ENCODE results near the gene RANBP10.
A peak's percentile ranks its signal among the peaks of the same experiment; 100 is the strongest.

The RANBP10 gene

DNA sequence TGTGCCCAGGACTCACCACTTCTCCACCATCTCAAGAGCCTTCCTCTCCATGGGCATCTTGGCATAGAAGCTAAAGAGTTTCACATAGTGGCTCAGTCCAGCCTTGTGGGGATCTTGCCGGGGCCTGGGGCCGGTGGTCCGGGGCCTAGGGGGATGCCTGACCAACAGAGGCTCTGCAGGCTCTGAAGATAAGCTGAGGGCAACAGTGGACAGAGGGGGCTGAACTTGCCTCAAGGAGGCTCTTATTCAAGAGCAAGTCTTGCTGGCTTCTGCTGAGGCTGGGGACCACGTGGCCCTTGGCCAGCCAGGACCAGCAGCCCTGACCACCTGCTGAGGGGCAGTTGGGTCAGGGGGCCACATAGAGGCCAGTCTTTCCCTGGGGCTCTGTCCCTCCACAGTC is 22.3 kb upstream of the RANBP10 start:
- Histone ChIP-seq H3K9me3 (ENCODE audit: control insufficient read depth in 2 of 2, low read length in 2 of 2) (no peaks in the 10 kb centered on the region), H3K4me3 (ENCODE audit: low read length in 2 of 2) (no peak overlapping the region), H3K9ac (ENCODE audit: low read depth in 1 of 2, low read length in 2 of 2) (no peak overlapping the region), H3K36me3 (ENCODE audit: control insufficient read depth in 2 of 2, insufficient read depth in 2 of 2, low read length in 2 of 2) (peaks cover 25 to 42% of the 10 kb centered on the region in 2 donors), H3K27me3 (ENCODE audit: control insufficient read depth in 2 of 2, insufficient read depth in 2 of 2, low read length in 2 of 2) (no peaks in the 10 kb centered on the region), H3K4me1 (ENCODE audit: control insufficient read depth in 2 of 2, insufficient read depth in 2 of 2, low read length in 2 of 2) (peaks cover 8 to 9% of the 10 kb centered on the region in 2 donors), H3K27ac (ENCODE audit: low read depth in 2 of 2, low read length in 2 of 2) (no peak overlapping the region)

DNA sequence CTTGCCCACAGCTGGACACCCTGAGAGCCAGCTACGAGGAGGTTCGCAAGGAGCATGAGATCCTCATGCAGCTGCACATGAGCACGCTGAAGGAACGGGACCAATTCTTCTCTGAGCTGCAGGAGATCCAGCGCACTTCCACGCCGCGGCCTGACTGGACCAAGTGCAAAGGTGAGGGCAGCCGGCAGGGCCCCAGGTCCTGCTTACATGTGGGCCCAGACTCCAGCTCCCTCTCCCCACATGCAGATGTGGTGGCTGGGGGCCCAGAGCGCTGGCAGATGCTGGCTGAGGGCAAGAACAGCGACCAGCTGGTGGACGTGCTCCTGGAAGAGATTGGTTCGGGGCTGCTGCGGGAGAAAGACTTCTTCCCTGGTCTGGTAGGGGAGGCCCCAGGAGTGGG is 19.5 kb upstream of the RANBP10 start:
- no peak overlapping the region for H3K4me3 ChIP-seq (ENCODE audit: low read length in 2 of 2)
- H3K36me3 ChIP-seq (ENCODE audit: control insufficient read depth in 2 of 2, insufficient read depth in 2 of 2, low read length in 2 of 2), result peaks cover 19 to 32% of the 10 kb centered on the region in 2 donors
- H3K9me3 ChIP-seq (ENCODE audit: control insufficient read depth in 2 of 2, low read length in 2 of 2), result no peaks in the 10 kb centered on the region
- no peak overlapping the region for H3K9ac ChIP-seq (ENCODE audit: low read depth in 1 of 2, low read length in 2 of 2)
- no peaks in the 10 kb centered on the region for H3K27me3 ChIP-seq (ENCODE audit: control insufficient read depth in 2 of 2, insufficient read depth in 2 of 2, low read length in 2 of 2)
- H3K4me1 ChIP-seq (ENCODE audit: control insufficient read depth in 2 of 2, insufficient read depth in 2 of 2, low read length in 2 of 2), result no peaks in the 10 kb centered on the region
- no peak overlapping the region for H3K27ac ChIP-seq (ENCODE audit: low read depth in 2 of 2, low read length in 2 of 2)

DNA sequence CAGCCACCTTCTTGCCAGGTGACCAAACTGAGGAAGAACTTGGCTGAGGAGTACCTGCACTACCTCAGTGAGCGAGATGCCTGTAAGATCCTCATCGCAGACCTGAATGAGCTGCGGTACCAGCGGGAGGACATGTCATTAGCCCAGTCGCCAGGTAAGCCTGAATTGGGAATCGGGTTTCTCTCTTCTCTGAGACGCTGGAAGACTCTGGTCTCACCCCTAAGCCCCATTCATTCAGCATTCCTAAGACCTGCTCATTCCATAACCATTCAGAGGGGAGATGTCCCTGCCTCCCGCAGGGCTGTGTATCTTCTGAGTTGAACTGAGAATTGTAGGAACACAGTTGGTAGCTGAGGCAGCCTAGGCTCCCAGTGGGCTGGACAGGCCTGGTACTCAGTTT is 18.8 kb upstream of the RANBP10 start:
- Histone ChIP-seq H3K4me1 (ENCODE audit: control insufficient read depth in 2 of 2, insufficient read depth in 2 of 2, low read length in 2 of 2) (no peaks in the 10 kb centered on the region), H3K9me3 (ENCODE audit: control insufficient read depth in 2 of 2, low read length in 2 of 2) (no peaks in the 10 kb centered on the region), H3K4me3 (ENCODE audit: low read length in 2 of 2) (no peak overlapping the region), H3K9ac (ENCODE audit: low read depth in 1 of 2, low read length in 2 of 2) (no peak overlapping the region), H3K27ac (ENCODE audit: low read depth in 2 of 2, low read length in 2 of 2) (no peak overlapping the region), H3K27me3 (ENCODE audit: control insufficient read depth in 2 of 2, insufficient read depth in 2 of 2, low read length in 2 of 2) (no peaks in the 10 kb centered on the region), H3K36me3 (ENCODE audit: control insufficient read depth in 2 of 2, insufficient read depth in 2 of 2, low read length in 2 of 2) (peaks cover 11 to 26% of the 10 kb centered on the region in 2 donors)

DNA sequence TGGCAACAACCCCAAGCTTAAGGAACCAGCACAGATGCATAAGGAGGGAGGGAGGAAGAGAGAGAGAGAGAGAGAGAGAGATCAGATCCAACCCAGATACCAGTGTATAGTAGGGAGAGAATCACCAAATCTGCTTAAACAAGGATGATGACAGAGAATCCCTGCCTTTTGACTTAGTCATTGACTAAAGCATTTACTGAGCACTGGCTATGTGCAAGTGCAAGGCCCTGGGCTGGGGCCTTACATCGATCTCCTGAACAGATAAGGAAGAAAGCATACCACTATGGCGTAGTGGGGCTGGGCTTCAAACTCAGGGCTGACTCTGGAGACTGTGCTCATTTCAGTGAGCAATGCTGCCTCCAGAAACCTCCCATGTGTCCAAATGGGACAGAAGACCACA is 16.2 kb upstream of the RANBP10 start:
- H3K4me1 ChIP-seq (ENCODE audit: control insufficient read depth in 2 of 2, insufficient read depth in 2 of 2, low read length in 2 of 2), result no peaks in the 10 kb centered on the region
- H3K9ac ChIP-seq (ENCODE audit: low read depth in 1 of 2, low read length in 2 of 2), result no peak overlapping the region
- H3K27ac ChIP-seq (ENCODE audit: low read depth in 2 of 2, low read length in 2 of 2), result no peak overlapping the region
- H3K27me3 ChIP-seq (ENCODE audit: control insufficient read depth in 2 of 2, insufficient read depth in 2 of 2, low read length in 2 of 2), result no peaks in the 10 kb centered on the region
- H3K4me3 ChIP-seq (ENCODE audit: low read length in 2 of 2), result no peak overlapping the region
- H3K9me3 ChIP-seq (ENCODE audit: control insufficient read depth in 2 of 2, low read length in 2 of 2), result no peaks in the 10 kb centered on the region
- peaks cover 4 to 6% of the 10 kb centered on the region in 2 donors for H3K36me3 ChIP-seq (ENCODE audit: control insufficient read depth in 2 of 2, insufficient read depth in 2 of 2, low read length in 2 of 2)

DNA sequence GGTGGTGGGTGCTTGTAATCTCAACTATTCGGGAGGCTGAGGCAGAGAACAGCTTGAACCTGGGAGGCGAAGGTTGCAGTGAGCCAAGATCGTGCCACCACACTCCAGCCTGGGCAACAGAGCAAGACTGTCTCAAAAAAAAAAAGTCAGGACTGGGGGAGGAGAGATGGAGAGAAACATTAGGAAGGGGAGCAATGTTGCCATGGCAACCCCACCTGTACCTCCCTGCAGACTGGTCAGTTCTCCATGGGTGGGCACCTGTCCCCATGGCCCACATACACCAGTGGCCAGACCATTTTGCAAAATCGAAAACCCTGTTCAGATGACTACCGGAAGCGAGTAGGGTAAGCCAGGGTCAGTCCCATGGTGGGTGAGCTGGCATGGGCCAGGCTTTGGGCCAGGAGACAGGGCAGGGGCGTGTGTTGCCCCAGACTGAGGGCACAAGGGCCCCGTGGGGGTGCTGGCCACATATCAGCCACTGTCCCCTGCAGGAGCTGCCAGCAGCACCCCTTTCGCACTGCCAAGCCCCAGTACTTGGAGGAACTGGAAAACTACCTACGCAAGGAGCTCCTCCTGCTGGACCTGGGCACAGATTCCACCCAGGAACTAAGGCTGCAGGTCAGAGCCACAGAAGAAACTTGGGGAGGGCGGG is 14.4 kb upstream of the RANBP10 start:
- no peaks in the 10 kb centered on the region for H3K27me3 ChIP-seq (ENCODE audit: control insufficient read depth in 2 of 2, insufficient read depth in 2 of 2, low read length in 2 of 2)
- H3K27ac ChIP-seq (ENCODE audit: low read depth in 2 of 2, low read length in 2 of 2), result no peak overlapping the region
- H3K9me3 ChIP-seq (ENCODE audit: control insufficient read depth in 2 of 2, low read length in 2 of 2), result no peaks in the 10 kb centered on the region
- H3K4me3 ChIP-seq (ENCODE audit: low read length in 2 of 2), result no peak overlapping the region
- no peaks in the 10 kb centered on the region for H3K36me3 ChIP-seq (ENCODE audit: control insufficient read depth in 2 of 2, insufficient read depth in 2 of 2, low read length in 2 of 2)
- no peak overlapping the region for H3K9ac ChIP-seq (ENCODE audit: low read depth in 1 of 2, low read length in 2 of 2)
- no peaks in the 10 kb centered on the region for H3K4me1 ChIP-seq (ENCODE audit: control insufficient read depth in 2 of 2, insufficient read depth in 2 of 2, low read length in 2 of 2)

DNA sequence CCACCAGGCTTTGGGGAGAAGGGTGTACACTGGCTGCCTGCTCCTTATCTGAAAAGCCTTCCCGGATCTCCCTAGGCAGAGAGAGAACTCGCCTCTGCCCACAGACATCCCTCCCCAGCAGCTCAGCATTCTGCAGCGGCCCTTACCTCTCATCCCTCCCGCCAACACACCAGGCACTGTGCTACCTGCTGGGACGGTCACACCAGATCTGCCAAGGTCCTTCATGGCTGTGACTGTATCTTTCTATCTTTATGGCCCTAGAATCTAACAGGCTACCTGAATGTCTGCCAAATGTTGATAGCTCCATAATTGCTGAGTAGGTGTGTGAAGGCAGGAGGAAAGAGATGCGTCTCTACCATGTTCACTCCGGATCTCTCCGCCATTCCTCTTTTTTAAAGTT is 8.2 kb upstream of the RANBP10 start:
- Histone ChIP-seq H3K9ac (ENCODE audit: low read depth in 1 of 2, low read length in 2 of 2) (no peak overlapping the region), H3K4me1 (ENCODE audit: control insufficient read depth in 2 of 2, insufficient read depth in 2 of 2, low read length in 2 of 2) (peaks cover 6% of the 10 kb centered on the region in 2 donors), H3K4me3 (ENCODE audit: low read length in 2 of 2) (no peak overlapping the region)

DNA sequence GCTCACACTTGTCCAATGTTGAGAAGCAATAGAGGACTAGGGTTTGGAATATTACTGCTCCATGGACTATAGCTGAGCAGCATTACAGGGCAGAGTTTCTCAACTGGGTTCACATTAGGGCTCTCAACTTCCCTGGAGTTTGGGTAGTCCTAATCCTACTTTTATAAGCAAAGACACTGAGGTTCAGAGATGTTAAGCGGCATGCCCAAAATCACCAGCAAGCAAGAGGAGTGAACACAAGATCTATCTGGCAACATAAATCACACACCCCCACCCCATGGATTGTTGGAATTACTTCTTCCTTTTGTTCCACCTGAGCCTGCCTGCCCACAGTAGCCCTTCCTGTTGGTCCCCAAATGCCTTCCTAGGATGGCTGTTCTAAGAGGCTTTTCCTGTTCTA is 5.5 kb upstream of the RANBP10 start:
- H3K36me3 ChIP-seq (ENCODE audit: control insufficient read depth in 2 of 2, insufficient read depth in 2 of 2, low read length in 2 of 2), result no peaks in the 10 kb centered on the region
- H3K4me1 ChIP-seq (ENCODE audit: control insufficient read depth in 2 of 2, insufficient read depth in 2 of 2, low read length in 2 of 2), result peaks cover 10 to 11% of the 10 kb centered on the region in 2 donors
- no peak overlapping the region for H3K4me3 ChIP-seq (ENCODE audit: low read length in 2 of 2)
- no peaks in the 10 kb centered on the region for H3K27me3 ChIP-seq (ENCODE audit: control insufficient read depth in 2 of 2, insufficient read depth in 2 of 2, low read length in 2 of 2)
- no peak overlapping the region for H3K27ac ChIP-seq (ENCODE audit: low read depth in 2 of 2, low read length in 2 of 2)
- no peaks in the 10 kb centered on the region for H3K9me3 ChIP-seq (ENCODE audit: control insufficient read depth in 2 of 2, low read length in 2 of 2)
- no peak overlapping the region for H3K9ac ChIP-seq (ENCODE audit: low read depth in 1 of 2, low read length in 2 of 2)

More for the DNA sequence above, 8.2 kb upstream of the RANBP10 start:
- no peak overlapping the region for H3K27ac ChIP-seq (ENCODE audit: low read depth in 2 of 2, low read length in 2 of 2)
- H3K9me3 ChIP-seq (ENCODE audit: control insufficient read depth in 2 of 2, low read length in 2 of 2), result no peaks in the 10 kb centered on the region
- no peaks in the 10 kb centered on the region for H3K36me3 ChIP-seq (ENCODE audit: control insufficient read depth in 2 of 2, insufficient read depth in 2 of 2, low read length in 2 of 2)
- H3K27me3 ChIP-seq (ENCODE audit: control insufficient read depth in 2 of 2, insufficient read depth in 2 of 2, low read length in 2 of 2), result no peaks in the 10 kb centered on the region

DNA sequence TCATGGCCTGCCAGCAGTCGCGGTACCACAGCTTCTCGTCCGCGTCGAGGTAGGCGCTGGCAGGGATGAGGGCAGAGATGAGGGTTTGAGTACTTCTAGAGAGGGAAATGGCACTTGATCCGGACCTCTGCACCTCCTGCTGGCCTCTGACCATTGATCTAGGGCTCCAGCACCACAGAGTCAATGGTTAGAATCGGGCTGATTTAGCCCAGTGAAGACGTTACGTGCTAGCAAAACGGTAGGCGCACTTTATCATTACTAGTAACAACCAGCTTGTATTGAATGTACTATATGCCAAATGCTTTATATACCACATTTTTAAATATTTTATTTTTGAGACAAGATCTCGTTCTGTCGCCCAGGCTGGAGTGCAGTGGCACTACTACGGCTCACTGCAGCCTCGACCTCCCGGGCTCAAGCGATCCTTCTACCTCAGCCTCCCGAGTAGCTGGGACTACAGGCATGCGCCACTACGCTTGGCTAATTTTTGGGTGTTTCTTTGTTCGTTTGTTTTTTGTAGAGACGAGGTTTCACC is 855 bp upstream of the RANBP10 start:
- Histone ChIP-seq H3K36me3 (ENCODE audit: control insufficient read depth in 2 of 2, insufficient read depth in 2 of 2, low read length in 2 of 2) (peaks cover 5 to 9% of the 10 kb centered on the region in 2 donors), H3K9ac (ENCODE audit: low read depth in 1 of 2, low read length in 2 of 2) (peak overlapping the region; percentile 61 to 95), H3K27ac (ENCODE audit: low read depth in 2 of 2, low read length in 2 of 2) (peak overlapping the region in 1 of 2 donors; percentile 60)

DNA sequence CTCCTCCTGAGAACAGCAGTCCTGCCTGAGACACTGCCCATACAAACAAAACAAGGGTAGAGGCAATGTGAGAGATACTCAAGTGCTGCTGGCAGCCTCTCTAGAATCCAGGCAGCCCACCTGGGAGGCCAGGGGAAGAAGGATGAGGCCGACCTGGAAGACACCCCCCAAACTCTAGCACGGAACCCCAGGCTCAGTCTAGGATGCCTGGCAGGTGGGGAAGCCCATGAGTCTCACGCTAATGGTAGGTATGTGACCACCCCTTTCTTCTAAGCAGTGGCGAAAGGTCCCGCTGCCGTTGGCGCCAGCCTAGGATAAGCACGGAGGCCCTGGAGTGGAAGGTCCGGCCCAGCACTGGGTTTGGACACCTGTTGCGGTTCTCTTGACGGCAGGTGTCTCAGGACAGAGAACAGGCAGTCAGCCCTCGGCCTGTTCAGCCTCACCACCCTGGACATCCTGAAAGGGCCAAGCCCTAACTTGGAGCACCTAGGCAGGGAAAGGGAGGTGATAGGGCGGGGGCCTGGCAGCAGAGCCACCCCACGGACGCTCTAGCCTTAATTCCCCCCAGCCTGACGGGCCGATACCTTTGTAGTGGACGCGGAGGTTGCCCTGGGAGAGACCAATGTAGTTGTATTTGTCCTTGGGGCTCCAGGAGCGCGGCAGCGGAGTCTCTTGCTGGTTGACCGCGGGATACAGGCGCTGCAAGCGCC is 487 bp downstream of the RANBP10 start:
- Histone ChIP-seq H3K4me3 (ENCODE audit: low read length in 2 of 2) (peak overlapping the region; percentile 93), H3K9me3 (ENCODE audit: control insufficient read depth in 2 of 2, low read length in 2 of 2) (no peaks in the 10 kb centered on the region), H3K36me3 (ENCODE audit: control insufficient read depth in 2 of 2, insufficient read depth in 2 of 2, low read length in 2 of 2) (peaks cover 11% of the 10 kb centered on the region in 2 donors), H3K9ac (ENCODE audit: low read depth in 1 of 2, low read length in 2 of 2) (peak overlapping the region; percentile 93 to 95), H3K27me3 (ENCODE audit: control insufficient read depth in 2 of 2, insufficient read depth in 2 of 2, low read length in 2 of 2) (no peaks in the 10 kb centered on the region), H3K4me1 (ENCODE audit: control insufficient read depth in 2 of 2, insufficient read depth in 2 of 2, low read length in 2 of 2) (peaks cover 14 to 20% of the 10 kb centered on the region in 2 donors), H3K27ac (ENCODE audit: low read depth in 2 of 2, low read length in 2 of 2) (peak overlapping the region; percentile 67 to 68)

More for the DNA sequence above, 855 bp upstream of the RANBP10 start:
- Histone ChIP-seq H3K9me3 (ENCODE audit: control insufficient read depth in 2 of 2, low read length in 2 of 2) (no peaks in the 10 kb centered on the region), H3K4me1 (ENCODE audit: control insufficient read depth in 2 of 2, insufficient read depth in 2 of 2, low read length in 2 of 2) (peaks cover 14 to 20% of the 10 kb centered on the region in 2 donors), H3K27me3 (ENCODE audit: control insufficient read depth in 2 of 2, insufficient read depth in 2 of 2, low read length in 2 of 2) (no peaks in the 10 kb centered on the region), H3K4me3 (ENCODE audit: low read length in 2 of 2) (peak overlapping the region; percentile 93)

DNA sequence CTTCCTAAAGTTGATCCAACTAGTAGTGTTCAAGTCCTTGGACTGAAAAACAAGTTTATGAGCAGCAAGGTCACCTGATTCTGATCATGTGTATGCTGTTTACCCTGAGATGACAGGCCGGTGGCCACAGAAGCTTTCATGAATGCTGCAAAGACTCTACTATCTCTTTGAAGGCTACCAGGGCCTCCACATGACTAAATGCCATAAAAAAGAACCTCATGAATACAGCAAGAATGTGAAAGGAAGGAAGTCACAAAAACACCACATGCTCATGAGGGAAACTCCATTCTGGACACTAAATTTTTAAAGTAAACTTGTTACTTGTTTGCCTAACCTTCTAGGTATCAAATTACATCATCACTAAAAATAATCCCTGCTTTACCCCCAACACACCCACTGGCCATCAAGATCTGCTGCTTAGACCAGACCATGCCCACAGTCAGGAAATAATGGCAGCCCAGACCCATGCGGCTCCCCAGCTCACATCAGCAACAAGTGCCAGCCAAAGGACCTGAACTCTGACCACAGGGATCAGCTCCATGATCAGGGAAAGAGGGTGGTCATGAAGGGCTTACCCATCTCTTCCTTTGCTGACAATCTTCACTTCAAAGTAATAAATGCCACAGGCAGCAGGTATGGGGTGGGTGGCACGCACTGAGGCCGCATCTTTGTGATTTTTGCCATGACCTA is 1.4 kb downstream of the RANBP10 start:
- Histone ChIP-seq H3K36me3 (ENCODE audit: control insufficient read depth in 2 of 2, insufficient read depth in 2 of 2, low read length in 2 of 2) (peaks cover 16 to 17% of the 10 kb centered on the region in 2 donors), H3K4me1 (ENCODE audit: control insufficient read depth in 2 of 2, insufficient read depth in 2 of 2, low read length in 2 of 2) (peaks cover 14 to 23% of the 10 kb centered on the region in 2 donors), H3K9me3 (ENCODE audit: control insufficient read depth in 2 of 2, low read length in 2 of 2) (no peaks in the 10 kb centered on the region), H3K27me3 (ENCODE audit: control insufficient read depth in 2 of 2, insufficient read depth in 2 of 2, low read length in 2 of 2) (no peaks in the 10 kb centered on the region), H3K9ac (ENCODE audit: low read depth in 1 of 2, low read length in 2 of 2) (peak overlapping the region in 1 of 2 donors; percentile 93), H3K4me3 (ENCODE audit: low read length in 2 of 2) (peak overlapping the region; percentile 93), H3K27ac (ENCODE audit: low read depth in 2 of 2, low read length in 2 of 2) (no peak overlapping the region)
